ENCODE measurements around the gene NCDN.
A peak's percentile ranks its signal among the peaks of the same experiment; 100 is the strongest.

The NCDN gene

DNA sequence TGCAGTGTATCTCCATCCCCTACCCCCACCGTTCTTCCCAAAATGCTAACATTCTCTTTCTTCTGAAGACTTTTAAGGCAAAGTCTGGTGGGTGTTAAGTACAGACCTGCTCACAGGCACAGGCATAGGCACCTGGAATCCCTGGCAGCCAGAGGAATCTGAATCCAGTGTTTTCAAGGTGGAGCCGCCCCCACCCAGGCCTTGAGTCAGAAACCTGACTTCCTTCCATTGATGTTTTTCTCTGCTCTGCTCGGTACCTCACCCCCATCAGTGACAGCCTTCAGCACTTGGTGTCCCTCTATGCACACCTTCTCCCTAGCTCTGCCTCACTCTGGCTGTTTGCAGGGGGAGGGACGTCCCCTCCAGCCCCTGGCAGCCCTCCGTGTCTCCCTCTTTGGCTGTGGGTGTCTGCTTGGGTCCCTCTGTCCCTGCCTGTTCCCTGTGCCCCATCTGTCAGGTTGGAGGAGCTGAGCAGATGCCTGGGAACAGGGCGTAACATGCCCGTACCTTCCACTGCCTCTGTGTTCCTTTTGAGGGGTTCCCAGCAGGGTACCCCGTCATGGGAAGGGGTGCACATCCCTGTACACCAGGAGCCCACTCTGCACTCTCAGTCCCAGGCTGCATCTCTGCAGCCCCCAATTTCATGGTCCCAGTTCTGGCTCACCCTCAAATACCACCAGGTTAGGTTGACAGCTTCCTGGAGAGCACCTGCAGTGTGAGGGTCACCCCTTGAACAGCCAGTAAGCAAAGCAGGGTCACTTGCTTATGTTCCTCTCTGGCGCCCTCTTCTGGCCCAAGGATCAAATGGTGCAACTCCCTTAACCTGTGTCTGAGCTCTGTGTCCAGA is 6.7 kb downstream of the NCDN start:
- Histone ChIP-seq H3K9me3 (ENCODE audit: low read length) (no peaks in the 10 kb centered on the region), H3K9ac (ENCODE audit: low read length) (no peak overlapping the region), H3K4me3 (ENCODE audit: low read depth in 1 of 2, low read length in 2 of 2) (no peak overlapping the region), H3K36me3 (ENCODE audit: insufficient read depth, low read length) (peaks cover 27% of the 10 kb centered on the region), H3K27me3 (ENCODE audit: control insufficient read depth in 1 of 2, insufficient read depth in 2 of 2, low read length in 2 of 2) (no peaks in the 10 kb centered on the region), H3K27ac (ENCODE audit: low read depth, low read length) (no peak overlapping the region), H3K4me1 (ENCODE audit: insufficient read depth, low read length) (peaks cover 6% of the 10 kb centered on the region)

DNA sequence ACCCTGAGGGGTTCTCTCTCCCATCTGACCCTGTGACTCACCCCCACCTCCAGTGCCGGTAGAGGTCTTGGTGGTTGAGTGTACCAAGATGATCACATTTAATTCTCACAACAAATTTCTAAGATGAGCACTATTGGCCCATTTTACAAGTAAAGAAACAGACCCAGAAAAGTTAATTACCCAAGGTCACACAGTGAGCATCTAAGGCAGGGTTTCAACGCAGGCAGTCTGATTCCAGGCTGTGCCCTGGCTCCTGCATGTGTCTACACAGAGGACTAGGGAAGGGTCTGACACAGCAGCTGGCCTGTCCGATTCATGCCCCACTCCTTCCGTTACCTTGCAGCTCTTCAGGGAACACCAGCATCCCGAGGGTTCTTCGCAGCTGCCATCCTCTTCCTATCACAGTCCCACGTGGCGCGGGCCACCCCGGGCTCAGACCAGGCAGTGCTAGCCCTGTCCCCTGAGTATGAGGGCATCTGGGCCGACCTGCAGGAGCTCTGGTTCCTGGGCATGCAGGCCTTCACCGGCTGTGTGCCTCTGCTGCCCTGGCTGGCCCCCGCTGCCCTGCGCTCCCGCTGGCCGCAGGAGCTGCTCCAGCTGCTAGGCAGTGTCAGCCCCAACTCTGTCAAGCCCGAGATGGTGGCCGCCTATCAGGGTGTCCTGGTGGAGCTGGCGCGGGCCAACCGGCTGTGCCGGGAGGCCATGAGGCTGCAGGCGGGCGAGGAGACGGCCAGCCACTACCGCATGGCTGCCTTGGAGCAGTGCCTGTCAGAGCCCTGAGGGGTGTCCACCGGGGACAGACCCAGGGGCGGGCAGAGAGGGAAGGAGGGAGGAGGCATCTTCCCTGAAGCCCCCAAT is 7.5 kb downstream of the NCDN start:
- no peak overlapping the region for H3K9ac ChIP-seq (ENCODE audit: low read length)
- H3K4me1 ChIP-seq (ENCODE audit: insufficient read depth, low read length), result peaks cover 5% of the 10 kb centered on the region
- no peak overlapping the region for H3K27ac ChIP-seq (ENCODE audit: low read depth, low read length)
- H3K4me3 ChIP-seq (ENCODE audit: low read depth in 1 of 2, low read length in 2 of 2), result no peak overlapping the region
- H3K9me3 ChIP-seq (ENCODE audit: low read length), result no peaks in the 10 kb centered on the region
- peaks cover 27% of the 10 kb centered on the region for H3K36me3 ChIP-seq (ENCODE audit: insufficient read depth, low read length)
- H3K27me3 ChIP-seq (ENCODE audit: control insufficient read depth in 1 of 2, insufficient read depth in 2 of 2, low read length in 2 of 2), result no peaks in the 10 kb centered on the region

DNA sequence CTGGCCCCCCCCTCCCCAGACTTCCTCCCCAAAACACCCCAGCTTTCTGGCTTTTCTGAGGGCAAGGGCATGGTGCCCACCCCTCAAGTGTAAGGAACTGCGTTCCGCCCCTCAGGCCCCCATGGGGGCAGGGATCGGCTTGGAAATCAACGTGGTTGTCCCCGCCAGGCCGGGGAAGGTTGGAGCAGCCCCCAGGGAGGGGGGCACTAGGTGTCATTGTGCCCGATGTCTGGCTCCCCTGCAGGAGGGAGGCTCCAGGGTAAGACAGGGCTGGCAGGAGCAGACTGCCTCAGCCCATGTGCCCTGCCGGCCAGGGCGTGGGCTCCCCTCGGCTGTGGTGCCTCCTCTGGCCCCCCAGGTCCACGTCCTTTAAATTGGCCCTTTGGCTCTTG is 8.1 kb downstream of the NCDN start:
- no peaks in the 10 kb centered on the region for H3K27me3 ChIP-seq (ENCODE audit: control insufficient read depth in 1 of 2, insufficient read depth in 2 of 2, low read length in 2 of 2)
- H3K9me3 ChIP-seq (ENCODE audit: low read length), result no peaks in the 10 kb centered on the region
- no peak overlapping the region for H3K4me3 ChIP-seq (ENCODE audit: low read depth in 1 of 2, low read length in 2 of 2)
- no peak overlapping the region for H3K27ac ChIP-seq (ENCODE audit: low read depth, low read length)
- no peaks in the 10 kb centered on the region for H3K4me1 ChIP-seq (ENCODE audit: insufficient read depth, low read length)
- peaks cover 27% of the 10 kb centered on the region for H3K36me3 ChIP-seq (ENCODE audit: insufficient read depth, low read length)
- H3K9ac ChIP-seq (ENCODE audit: low read length), result no peak overlapping the region

DNA sequence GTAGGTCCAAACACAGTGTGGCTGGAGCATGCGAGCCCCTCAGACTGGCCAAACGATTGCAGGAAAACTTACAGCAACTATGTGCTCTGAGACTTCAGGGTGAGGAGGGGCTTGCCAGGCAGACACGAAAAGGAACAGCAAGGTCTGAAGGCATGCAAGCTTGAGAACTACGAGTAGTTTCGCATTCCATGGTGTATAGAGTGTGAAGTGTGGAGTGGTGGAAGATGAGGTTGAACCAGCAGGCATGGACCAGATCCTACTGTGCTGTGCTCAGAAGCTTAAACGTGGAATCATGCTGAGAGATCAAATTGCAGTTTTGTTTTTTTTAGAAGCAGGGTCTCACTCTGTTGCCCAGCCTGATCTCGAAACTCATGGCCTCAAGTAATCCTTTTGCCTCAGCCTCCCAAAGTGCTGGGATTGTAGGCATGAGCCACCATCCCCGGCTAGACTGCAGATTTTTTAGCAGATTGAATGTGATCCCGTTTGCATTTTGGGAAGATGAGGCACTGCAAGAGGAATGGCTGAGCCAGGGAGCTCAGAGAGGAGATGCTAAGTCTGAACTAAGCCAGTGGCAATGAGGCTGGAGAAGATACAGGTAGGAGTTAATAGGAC is 10.5 kb downstream of the NCDN start:
- peaks cover 14 to 20% of the 10 kb centered on the region in 2 donors for H3K27me3 ChIP-seq (ENCODE audit: control insufficient read depth in 1 of 2, insufficient read depth in 2 of 2, low read length in 2 of 2)
- H3K9ac ChIP-seq (ENCODE audit: low read length), result no peak overlapping the region
- H3K9me3 ChIP-seq (ENCODE audit: low read length), result no peaks in the 10 kb centered on the region

DNA sequence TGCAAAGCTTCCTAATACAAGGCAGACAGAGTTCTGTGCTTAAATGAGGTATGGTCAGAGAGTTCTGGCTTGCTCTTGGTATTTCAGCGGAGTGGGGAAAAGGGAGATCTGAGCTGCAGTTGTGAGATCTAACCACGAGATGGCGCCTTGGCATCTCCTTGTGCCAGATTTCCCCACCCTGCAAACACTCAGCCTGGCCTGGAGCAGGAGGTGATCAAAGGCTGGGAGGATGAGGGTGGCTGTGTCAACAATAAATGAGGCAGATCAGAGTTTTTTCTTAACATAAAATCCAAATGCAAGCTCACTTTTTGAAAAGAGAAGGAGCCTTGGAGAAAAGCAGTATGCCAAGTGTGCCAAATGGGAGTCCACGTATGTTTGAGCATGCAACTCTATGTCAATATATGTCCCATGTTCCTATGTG is 11.4 kb downstream of the NCDN start:
- Histone ChIP-seq H3K27me3 (ENCODE audit: control insufficient read depth in 1 of 2, insufficient read depth in 2 of 2, low read length in 2 of 2) (peaks cover 14 to 28% of the 10 kb centered on the region in 2 donors), H3K4me1 (ENCODE audit: insufficient read depth, low read length) (no peaks in the 10 kb centered on the region), H3K9me3 (ENCODE audit: low read length) (no peaks in the 10 kb centered on the region), H3K9ac (ENCODE audit: low read length) (no peak overlapping the region), H3K27ac (ENCODE audit: low read depth, low read length) (no peak overlapping the region), H3K36me3 (ENCODE audit: insufficient read depth, low read length) (peaks cover 11% of the 10 kb centered on the region), H3K4me3 (ENCODE audit: low read depth in 1 of 2, low read length in 2 of 2) (no peak overlapping the region)

More for the DNA sequence above, 10.5 kb downstream of the NCDN start:
- H3K27ac ChIP-seq (ENCODE audit: low read depth, low read length), result no peak overlapping the region
- H3K4me1 ChIP-seq (ENCODE audit: insufficient read depth, low read length), result no peaks in the 10 kb centered on the region
- H3K36me3 ChIP-seq (ENCODE audit: insufficient read depth, low read length), result peaks cover 20% of the 10 kb centered on the region
- H3K4me3 ChIP-seq (ENCODE audit: low read depth in 1 of 2, low read length in 2 of 2), result no peak overlapping the region

DNA sequence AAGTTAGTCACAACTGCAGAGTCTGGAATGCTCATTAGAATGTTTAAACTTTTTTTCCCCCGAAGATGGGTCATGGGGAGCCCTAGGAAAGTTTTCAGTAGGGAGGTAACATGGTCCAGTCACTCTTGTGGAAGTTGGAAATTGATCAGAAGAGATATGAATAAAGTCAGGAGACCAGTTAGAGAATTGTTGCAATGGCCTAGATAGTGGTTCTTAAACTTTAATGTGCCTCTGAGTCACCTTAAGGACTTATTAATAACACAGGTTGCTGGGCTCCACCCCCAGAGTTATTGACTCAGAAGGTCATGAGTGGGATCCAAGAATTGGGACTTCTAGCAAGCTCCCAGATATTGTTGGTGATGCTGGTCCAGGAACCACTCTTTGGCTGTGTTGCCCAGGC is 12.3 kb downstream of the NCDN start:
- H3K9ac ChIP-seq (ENCODE audit: low read length), result no peak overlapping the region
- peaks cover 14 to 38% of the 10 kb centered on the region in 2 donors for H3K27me3 ChIP-seq (ENCODE audit: control insufficient read depth in 1 of 2, insufficient read depth in 2 of 2, low read length in 2 of 2)
- no peak overlapping the region for H3K27ac ChIP-seq (ENCODE audit: low read depth, low read length)
- H3K36me3 ChIP-seq (ENCODE audit: insufficient read depth, low read length), result peaks cover 6% of the 10 kb centered on the region
- no peaks in the 10 kb centered on the region for H3K9me3 ChIP-seq (ENCODE audit: low read length)
- H3K4me3 ChIP-seq (ENCODE audit: low read depth in 1 of 2, low read length in 2 of 2), result no peak overlapping the region
- no peaks in the 10 kb centered on the region for H3K4me1 ChIP-seq (ENCODE audit: insufficient read depth, low read length)

DNA sequence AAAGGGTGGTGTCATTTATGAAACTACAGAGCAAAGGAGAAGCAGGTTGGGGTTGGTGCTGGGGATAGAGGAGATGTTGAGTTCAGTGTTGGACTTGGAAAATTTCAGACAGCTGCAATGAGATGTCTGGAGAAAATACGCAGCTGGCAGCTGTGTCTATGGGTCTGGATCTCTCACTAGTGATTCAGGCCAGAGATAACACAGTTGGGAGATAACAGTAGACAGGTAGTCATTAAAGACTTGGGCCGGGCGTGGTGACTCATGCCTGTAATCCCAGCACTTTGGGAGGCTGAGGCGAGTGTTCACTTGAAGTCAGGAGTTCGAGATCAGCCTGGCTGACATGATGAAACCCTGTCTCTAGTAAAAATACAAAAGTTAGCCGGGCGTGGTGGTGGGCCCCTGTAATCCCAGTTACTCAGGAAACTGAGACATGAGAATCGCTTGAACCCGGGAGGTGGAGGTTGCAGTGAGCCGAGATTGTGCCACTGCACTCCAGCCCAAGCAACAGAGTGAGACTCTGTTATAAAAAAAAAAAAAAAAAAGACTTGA is 13.1 kb downstream of the NCDN start:
- no peak overlapping the region for H3K4me3 ChIP-seq (ENCODE audit: low read depth in 1 of 2, low read length in 2 of 2)
- H3K9ac ChIP-seq (ENCODE audit: low read length), result no peak overlapping the region
- H3K27me3 ChIP-seq (ENCODE audit: control insufficient read depth in 1 of 2, insufficient read depth in 2 of 2, low read length in 2 of 2), result peaks cover 14 to 44% of the 10 kb centered on the region in 2 donors
- H3K27ac ChIP-seq (ENCODE audit: low read depth, low read length), result no peak overlapping the region
- H3K9me3 ChIP-seq (ENCODE audit: low read length), result no peaks in the 10 kb centered on the region
- H3K4me1 ChIP-seq (ENCODE audit: insufficient read depth, low read length), result no peaks in the 10 kb centered on the region
- peaks cover 6% of the 10 kb centered on the region for H3K36me3 ChIP-seq (ENCODE audit: insufficient read depth, low read length)

DNA sequence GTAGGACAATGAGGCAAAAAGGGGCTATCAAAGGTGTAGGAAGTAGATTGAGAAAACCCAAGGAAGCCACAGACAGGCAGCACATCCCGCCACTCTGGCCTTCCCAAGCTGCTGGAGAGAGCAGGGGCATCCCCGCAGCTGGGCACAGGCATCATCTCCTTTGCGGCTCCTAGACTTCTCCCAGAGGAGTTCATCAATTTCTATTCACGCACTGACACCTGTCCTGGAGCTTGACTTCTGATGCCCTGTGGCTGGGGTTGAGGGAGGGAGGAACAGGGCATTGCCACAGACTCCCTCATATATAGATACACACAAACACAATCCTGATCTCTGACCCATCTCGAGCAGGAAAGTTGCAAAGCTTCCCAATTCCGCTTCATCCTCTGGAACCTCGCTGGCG is 13.7 kb downstream of the NCDN start:
- no peak overlapping the region for H3K4me3 ChIP-seq (ENCODE audit: low read depth in 1 of 2, low read length in 2 of 2)
- H3K27me3 ChIP-seq (ENCODE audit: control insufficient read depth in 1 of 2, insufficient read depth in 2 of 2, low read length in 2 of 2), result peaks cover 14 to 50% of the 10 kb centered on the region in 2 donors
- peaks cover 6% of the 10 kb centered on the region for H3K36me3 ChIP-seq (ENCODE audit: insufficient read depth, low read length)
- no peaks in the 10 kb centered on the region for H3K9me3 ChIP-seq (ENCODE audit: low read length)
- no peak overlapping the region for H3K9ac ChIP-seq (ENCODE audit: low read length)
- no peak overlapping the region for H3K27ac ChIP-seq (ENCODE audit: low read depth, low read length)
- H3K4me1 ChIP-seq (ENCODE audit: insufficient read depth, low read length), result peaks cover under 1% of the 10 kb centered on the region

DNA sequence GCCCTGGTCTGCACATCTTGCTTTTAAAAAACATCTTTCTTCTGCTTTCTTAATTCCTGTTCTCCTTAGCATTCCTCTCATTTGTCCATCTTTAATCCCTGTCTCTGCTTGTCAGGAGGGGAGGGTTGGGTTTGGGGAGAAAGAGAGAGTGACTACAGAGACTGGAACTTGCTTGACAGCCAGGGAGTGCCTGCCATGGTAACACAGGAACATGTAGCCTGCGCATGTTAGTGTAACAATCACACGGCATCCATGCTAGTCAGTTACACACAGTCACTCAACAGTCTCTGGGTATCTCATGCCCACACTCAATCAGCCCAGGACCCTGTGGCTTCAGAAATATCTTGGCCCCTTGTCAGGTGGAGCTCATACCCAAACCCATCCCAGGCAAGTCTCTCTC is 14.7 kb downstream of the NCDN start:
- H3K27me3 ChIP-seq (ENCODE audit: control insufficient read depth in 1 of 2, insufficient read depth in 2 of 2, low read length in 2 of 2), result peaks cover 14 to 61% of the 10 kb centered on the region in 2 donors
- no peak overlapping the region for H3K9ac ChIP-seq (ENCODE audit: low read length)

DNA sequence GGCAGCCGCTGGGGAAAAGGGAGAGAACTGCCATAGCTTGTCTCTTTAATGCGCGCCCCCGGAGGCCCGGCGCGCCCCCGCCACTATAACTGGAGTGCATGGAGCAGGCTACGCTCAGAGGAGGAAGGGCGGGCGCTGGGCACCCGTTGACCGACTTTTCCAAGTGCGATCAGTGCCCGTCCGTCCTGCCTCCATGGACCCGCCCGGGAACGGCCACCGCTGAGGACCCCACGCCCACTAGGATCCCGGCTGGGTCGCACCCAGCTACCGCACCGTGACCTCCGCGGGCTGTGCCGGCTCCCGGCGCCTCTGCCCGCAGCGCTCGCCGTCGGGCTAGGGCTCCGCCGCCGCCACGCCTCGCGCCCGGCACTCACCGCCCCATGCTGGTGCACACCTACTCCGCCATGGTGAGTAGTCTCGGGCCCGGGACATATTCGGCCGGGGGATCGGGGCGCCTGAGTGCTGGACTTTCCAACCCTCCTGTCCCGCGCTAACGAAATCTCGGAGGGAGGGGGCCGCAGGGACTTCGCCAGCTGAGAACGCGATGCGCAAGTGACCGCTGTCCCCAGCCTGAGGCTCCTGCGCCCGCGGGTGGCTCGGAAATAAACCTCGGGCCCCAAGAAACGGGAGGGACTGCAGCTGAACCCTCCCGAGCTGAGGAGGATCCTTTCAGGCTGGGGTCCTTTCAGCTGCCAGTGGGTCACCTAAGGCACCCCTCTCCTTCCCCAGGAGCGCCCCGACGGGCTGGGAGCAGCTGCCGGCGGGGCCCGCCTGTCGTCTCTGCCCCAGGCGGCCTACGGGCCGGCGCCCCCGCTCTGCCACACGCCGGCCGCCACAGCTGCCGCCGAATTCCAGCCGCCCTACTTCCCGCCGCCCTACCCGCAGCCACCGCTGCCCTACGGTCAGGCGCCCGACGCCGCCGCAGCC is 15.9 kb downstream of the NCDN start, which contains the start of gene TFAP2E:
TFAP2E (plus strand) TSS at position 117 of the 927 bp plus-strand sequence; CDS start at position 381, 264 bp downstream.
- Histone ChIP-seq H3K27ac (ENCODE audit: low read depth, low read length) (no peak within 1 kb of the TSS), H3K4me1 (ENCODE audit: insufficient read depth, low read length) (peaks cover 15% of the 10 kb centered on the region), H3K36me3 (ENCODE audit: insufficient read depth, low read length) (no peaks in the 10 kb centered on the region), H3K9ac (ENCODE audit: low read length) (no peak within 1 kb of the TSS), H3K9me3 (ENCODE audit: low read length) (no peaks in the 10 kb centered on the region), H3K4me3 (ENCODE audit: low read depth in 1 of 2, low read length in 2 of 2) (peak within 1 kb of the TSS in 1 of 2 donors; percentile 14), H3K27me3 (ENCODE audit: control insufficient read depth in 1 of 2, insufficient read depth in 2 of 2, low read length in 2 of 2) (peaks cover 14 to 72% of the 10 kb centered on the region in 2 donors)

More for the DNA sequence above, 14.7 kb downstream of the NCDN start:
- Histone ChIP-seq H3K36me3 (ENCODE audit: insufficient read depth, low read length) (no peaks in the 10 kb centered on the region), H3K27ac (ENCODE audit: low read depth, low read length) (no peak overlapping the region), H3K4me1 (ENCODE audit: insufficient read depth, low read length) (peaks cover 5% of the 10 kb centered on the region), H3K9me3 (ENCODE audit: low read length) (no peaks in the 10 kb centered on the region), H3K4me3 (ENCODE audit: low read depth in 1 of 2, low read length in 2 of 2) (no peak overlapping the region)

Data from muscle layer of colon (tissue), 2 donors.